SKM-1 (cell line): ENCODE results near the gene SLC41A3.
"Not testable (repeated sequence)": the region's sequence is repeated elsewhere in the genome, so short reads cannot be mapped to it uniquely, and the experiment has no call there.

Experiments
- DNase-seq: peaks from one replicate; lab custom pipeline; 2025; ENCODE audit not compliant: unreplicated experiment; lab: John Stamatoyannopoulos, UW

Gene SLC41A3

GRCh38 chr3:126107203-126107939 is 23.4 kb upstream of the SLC41A3 start:
- no peak for DNase-seq

DNA sequence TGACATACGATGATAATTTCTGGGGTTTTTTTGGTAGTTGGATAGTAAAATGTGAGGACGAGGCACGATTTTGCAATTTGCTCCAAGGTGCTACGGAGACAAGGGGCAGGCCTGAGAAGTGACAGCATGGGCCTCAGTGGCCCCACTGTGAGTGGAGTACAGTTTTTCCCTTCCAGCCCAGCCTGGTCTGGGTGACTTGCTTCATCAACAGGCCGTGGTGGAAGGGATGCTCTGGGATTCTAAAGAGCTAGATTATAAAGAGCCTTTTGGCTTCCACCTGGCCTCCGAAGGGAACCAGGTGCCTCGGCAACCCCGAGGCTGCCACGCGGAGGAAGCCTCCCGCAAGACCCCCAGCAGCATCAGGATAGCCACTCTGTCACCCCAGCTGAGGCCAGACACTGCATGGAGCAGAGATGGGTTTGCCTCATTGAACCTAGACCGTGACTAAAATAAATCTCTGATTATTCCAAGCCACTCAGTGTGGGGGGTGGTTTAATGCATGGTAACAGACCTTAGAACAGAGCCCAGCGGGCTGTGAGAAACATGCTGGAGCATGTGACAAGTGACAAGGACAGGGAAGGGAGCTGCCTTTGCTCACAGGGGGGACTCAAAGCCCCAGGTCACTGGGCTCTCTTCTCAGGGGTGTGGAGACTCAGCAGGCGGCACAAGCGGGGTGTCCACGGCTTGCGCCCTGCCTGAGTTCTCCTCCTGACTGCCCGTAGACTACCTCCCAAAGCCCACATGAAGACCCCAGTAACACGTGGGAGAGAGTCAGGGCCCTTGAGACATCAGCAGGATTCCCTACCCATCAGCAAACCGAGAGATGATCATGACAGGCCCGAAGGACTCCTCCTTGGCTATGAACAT is 22.6 kb upstream of the SLC41A3 start:
- DNase-seq: no peak

GRCh38 chr3:126105691-126106187 is 21.8 kb upstream of the SLC41A3 start:
- DNase-seq: no peak

DNA sequence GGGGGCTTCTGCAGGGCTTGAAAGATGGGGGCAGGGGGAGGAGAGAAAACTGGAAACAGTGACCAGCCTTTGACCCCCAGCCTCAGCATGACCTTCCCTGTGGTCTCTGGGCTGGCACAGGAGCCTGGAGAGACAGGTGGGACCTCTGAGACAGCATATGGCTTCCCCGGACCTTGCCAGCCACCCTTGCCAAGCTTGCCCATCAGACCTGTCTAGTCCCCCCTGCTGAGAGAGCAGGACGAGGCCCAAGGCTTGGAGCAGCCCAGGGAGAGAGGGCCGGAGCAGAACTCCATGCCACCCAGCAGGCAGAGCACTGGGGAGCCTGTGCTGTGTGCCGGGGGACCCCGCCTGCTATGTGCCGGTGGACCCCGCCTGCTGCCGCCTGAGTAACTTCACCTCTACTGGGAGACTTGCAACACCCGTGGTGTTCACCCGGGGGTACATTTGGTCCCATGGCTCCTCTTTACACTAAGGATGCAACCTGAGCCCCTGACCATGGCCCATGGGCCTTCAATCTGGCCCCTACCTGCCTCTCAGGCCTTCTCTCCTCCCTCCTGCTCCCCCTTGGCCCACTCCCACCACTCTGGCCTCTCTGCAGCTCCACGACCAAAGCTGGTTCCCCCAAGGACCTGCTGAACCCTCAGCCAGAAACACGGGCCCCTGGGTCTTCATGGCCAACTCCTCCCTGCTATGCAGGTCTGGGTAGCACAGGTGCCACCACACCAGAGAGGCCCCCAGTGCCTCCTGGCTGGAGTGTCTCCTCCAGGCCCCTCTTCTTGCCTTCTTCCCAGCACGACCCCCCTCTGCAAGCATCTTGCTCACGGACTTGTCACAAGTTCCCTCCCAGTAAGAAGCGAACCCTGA is 21.1 kb upstream of the SLC41A3 start:
- DNase-seq: no peak

- DNase-seq: no peak
Observed at GRCh38 chr3:126104028-126104635, 20.2 kb upstream of the SLC41A3 start.

DNA sequence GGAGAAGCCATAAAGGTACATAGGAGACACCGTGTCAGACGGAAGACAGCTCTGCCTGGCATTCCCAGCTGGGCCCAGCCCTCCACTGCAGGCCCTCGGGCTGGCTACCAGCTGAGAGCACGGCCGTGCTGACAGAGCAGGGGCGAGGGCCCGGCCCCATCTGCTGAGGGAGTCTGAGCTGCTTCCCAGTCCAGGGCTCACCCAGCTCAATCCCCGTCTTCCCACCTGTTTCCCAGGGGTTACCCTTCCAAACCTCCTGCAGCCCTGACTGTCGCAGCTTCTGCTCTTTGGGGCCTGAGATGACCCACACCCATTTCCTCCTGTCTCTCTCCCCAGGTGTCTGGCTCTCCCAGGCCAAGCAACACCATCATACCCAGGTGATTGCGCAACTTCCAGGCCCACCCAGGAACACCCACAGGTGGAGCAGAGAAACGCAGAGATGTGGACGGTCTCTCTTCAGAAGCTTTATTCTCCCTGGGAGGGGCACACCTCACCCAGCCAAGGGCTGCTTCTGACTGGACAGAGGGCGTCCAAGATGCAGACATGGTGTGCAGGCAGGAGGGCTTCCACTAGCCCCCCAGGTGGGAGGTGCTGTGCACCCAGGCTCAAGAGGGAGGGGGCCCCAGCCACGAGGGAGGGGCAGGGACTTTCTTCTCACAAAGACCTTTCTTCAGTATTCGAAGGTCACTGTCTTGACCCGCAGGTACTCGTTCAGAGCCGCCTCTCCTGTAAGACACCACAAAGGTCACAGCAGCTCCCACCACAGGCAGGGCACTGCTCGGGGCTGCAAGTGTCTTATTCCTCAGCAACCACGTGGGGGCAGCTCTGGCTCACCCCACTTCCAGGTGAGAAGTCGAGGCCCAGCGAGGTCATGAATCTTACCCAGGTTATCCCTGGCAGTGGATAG is 19.4 kb upstream of the SLC41A3 start:
- DNase-seq: no peak

GRCh38 chr3:126102530-126102951 is 18.6 kb upstream of the SLC41A3 start:
- DNase-seq: no peak

DNA sequence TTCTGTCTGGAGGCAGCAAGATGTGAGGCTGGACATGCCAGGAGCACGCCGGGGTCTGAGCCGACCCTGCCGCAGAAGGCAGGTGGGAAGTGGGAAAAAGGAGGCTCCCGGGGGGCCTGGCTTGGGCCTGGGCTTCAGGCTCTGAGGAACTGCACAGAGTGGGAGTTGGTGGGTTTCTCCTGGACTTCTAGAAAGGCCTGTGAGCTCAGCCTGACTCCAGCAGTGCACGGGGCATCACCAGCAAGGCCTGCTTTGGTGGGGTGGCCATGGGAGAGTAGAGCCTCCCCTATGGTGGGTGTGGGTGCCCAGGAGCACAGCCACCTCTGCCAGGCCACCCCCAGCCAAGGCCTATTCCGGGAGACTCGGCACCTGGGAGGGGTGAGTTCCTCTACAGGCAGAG is 18.1 kb upstream of the SLC41A3 start:
- DNase-seq: no peak

GRCh38 chr3:126101521-126101982 is 17.6 kb upstream of the SLC41A3 start:
- DNase-seq: no peak

DNA sequence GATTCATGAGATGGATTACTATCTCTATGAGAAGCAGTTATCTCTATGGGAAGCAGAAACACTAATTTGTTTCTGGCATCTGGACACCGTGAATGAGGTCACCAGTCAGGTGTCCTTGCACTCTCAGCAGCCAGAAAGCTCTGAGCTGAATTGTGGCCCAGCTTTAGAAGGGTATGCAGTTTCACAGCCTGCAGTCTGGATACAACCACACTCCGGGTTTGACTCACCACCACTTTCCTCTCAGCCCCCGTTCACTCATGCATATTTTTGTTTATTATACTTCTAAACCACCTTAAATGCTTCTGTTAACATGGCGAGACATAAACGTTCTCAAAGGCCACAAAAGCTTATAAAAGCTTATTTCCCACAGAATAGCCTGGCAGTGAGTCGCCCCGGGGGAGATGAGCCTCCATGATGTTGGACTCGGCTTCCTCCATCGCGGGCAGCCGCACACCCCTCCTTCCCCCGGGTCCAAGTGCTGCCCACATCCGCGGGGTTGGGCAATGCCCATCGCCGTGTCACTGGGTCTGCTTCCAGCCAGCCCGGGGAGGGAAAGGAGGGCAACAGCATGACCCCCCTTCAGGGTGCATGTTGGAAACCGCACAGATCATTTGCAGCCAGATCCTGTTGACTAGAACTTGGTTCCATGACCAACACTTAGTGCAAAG is 16.8 kb upstream of the SLC41A3 start:
- DNase-seq: no peak

GRCh38 chr3:126100269-126100633 is 16.3 kb upstream of the SLC41A3 start:
- DNase-seq: no peak

GRCh38 chr3:126098391-126098858 is 14.5 kb upstream of the SLC41A3 start:
- DNase-seq: no peak

GRCh38 chr3:126097801-126098200 is 13.9 kb upstream of the SLC41A3 start:
- no peak for DNase-seq

DNA sequence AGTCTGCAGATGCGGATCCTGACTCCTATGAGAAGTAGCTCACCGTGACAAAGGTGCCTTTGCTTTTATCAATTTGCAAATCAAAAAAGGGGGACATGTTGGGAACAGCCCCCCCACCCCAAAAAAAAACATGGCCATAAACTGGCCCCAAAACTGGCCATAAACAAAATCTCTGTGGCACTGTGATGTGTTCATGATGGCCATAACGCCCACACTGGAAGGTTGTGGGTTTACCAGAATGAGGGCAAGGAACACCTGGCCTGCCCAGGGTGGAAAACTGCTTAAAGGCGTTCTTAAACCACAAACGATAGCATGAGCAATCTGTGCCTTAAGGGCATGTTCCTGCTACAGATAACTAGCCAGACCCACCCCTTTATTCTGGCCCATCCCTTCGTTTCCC is 12.3 kb upstream of the SLC41A3 start:
- not testable (repeated sequence) for DNase-seq

DNA sequence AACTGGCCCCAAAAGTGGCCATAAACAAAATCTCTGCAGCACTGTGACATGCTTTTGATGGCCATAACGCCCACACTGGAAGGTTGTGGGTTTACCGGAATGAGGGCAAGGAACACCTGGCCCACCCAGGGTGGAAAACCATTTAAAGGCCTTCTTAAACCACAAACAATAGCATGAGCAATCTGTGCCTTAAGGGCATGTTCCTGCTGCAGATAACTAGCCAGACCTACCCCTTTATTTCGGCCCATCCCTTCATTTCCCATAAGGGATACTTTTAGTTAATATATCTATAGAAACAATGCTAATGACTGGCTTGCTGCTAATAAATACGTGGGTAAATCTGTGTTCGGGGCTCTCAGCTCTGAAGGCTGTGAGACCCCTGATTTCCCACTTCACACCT is 8.2 kb upstream of the SLC41A3 start:
- not testable (repeated sequence) for DNase-seq

- no peak for DNase-seq
Observed at GRCh38 chr3:126087552-126088175, 3.7 kb upstream of the SLC41A3 start.

- no peak for DNase-seq
Observed at GRCh38 chr3:126085841-126086240, 1.9 kb upstream of the SLC41A3 start.

GRCh38 chr3:126085276-126085675 is 1.4 kb upstream of the SLC41A3 start:
- DNase-seq: no peak
